Fibroblast of lung (primary cell): ENCODE results near the gene FNDC5.
A peak's percentile ranks its signal among the peaks of the same experiment; 100 is the strongest.

Experiments
- CTCF ChIP-seq, 2 donors: IDR thresholded peaks in 1 of 2; conservative IDR thresholded peaks in 1 of 2; 1 replicate in 1 of 2; 2 replicates in 1 of 2; pipeline ENCODE4 v1.5.1; 2011 to 2012; ENCODE audit warnings: low read length in 2 of 2, control low read depth in 1 of 2, inconsistent platforms in 1 of 2, low read depth in 1 of 2, mild to moderate bottlenecking in 1 of 2
- EZH2 ChIP-seq: IDR thresholded peaks from 2 replicates; pipeline ENCODE4 v1.5.1; 2012; ENCODE audit warnings: low read length, control low read depth, mild to moderate bottlenecking; ENCODE audit errors: missing control alignments

DNA sequence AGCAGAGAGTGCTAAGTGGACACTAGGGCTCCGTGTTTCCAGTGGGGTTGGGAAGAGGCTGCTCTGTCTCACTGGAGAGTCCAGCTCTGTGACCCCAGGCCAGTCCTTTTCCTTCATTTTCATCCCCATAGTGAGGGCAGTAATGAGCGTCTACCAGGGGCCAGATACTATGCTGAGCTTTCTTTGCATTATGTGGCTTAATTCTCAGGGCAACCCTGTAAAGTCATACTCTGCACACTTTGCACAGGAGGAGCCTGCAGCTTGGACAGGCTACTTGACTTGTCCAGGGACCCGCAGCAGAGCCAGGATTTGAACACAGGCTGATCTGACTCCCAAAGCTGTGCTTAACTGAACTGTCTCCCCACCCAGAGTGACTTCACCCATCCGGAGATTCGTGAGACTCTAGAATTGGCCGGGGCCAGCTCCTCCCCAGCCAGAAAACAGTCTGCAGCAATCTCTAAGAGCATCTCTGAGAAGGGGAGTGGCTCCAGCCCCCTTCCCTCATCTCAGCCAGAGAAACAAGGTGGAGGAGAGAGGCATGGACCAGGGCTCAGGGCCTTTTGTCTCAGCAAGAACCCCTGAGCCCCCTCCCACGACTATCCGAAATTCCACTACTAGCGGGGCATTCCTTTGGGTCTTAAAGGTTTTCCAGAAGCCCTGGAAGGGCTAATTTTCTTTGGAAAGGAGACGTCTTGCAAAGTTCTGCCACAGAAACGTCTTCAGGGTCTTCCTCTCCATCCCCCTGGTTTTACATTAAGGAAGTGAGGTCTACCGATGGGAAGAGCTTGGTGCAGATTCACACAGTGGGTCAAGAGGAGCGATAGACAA, 866 bp upstream of the FNDC5 start:
- TF ChIP-seq CTCF (conservative IDR thresholded peaks at IDR 0.05 in 1 of 2, IDR thresholded peaks at IDR 0.05 in 1 of 2; ENCODE audit: low read depth in 1 of 2, low read length in 2 of 2) (no peak), EZH2 (peak; percentile 82)
